Keratinocyte (primary cell): Measurements from ENCODE around the gene CALML5. TPM values are rescaled to one million over a fixed set of nuclear protein-coding genes. Genes with fewer than 3 reads are reported as not detected.

ENCODE experiments used
- DNase-seq: peaks from one replicate; pipeline ENCODE4 v3.0.0-alpha.2; 2011; ENCODE audit warnings: low read depth, missing footprints, low spot score
- FAIRE-seq: peaks from 2 replicates; lab custom pipeline; 2011; peaks lifted over from hg19 to GRCh38; lab: Jason Lieb, UNC
- H2AFZ ChIP-seq: 2 replicates; pipeline ENCODE4 v1.6.0; 2012; ENCODE audit warnings: low read length, control low read depth, inconsistent platforms; ENCODE audit not compliant: control insufficient read depth
- H3K27ac ChIP-seq: 2 replicates; pipeline ENCODE4 v1.5.1; 2011; ENCODE audit warnings: low read length; ENCODE audit not compliant: control insufficient read depth, insufficient read depth
- H3K27me3 ChIP-seq: 3 replicates; pipeline ENCODE4 v1.6.0; 2011; ENCODE audit warnings: low read length; ENCODE audit not compliant: control insufficient read depth, insufficient read depth; ENCODE audit errors: extremely low read depth
- H3K36me3 ChIP-seq, 2 experiments: 2 replicates in 1 of 2; 3 replicates in 1 of 2; pipeline ENCODE4 v1.5.1; 2011; ENCODE audit warnings: low read length in 2 of 2, mild to moderate bottlenecking in 1 of 2; ENCODE audit not compliant: control insufficient read depth in 2 of 2, insufficient read depth in 2 of 2; ENCODE audit errors: extremely low read depth in 1 of 2
- H3K4me1 ChIP-seq: 3 replicates; pipeline ENCODE4 v1.5.1; 2011; ENCODE audit warnings: low read length; ENCODE audit not compliant: control insufficient read depth, insufficient read depth; ENCODE audit errors: extremely low read depth
- H3K4me2 ChIP-seq: 3 replicates; pipeline ENCODE4 v1.6.0; 2011; ENCODE audit warnings: low read depth, low read length; ENCODE audit not compliant: control insufficient read depth, insufficient read depth; ENCODE audit errors: extremely low read depth
- H3K4me3 ChIP-seq, 3 experiments: fragments of 200-600 bp in 1 of 3; sonication (generic) in 1 of 3; 2 replicates in 2 of 3; 3 replicates in 1 of 3; pipeline ENCODE4 v1.5.1; 2011 to 2016; ENCODE audit warnings: low read length in 3 of 3, mild to moderate bottlenecking in 3 of 3, control low read depth in 2 of 3, inconsistent platforms in 1 of 3, low read depth in 1 of 3, mixed read lengths in 1 of 3, mixed run types in 1 of 3, moderate library complexity in 1 of 3; ENCODE audit not compliant: control insufficient read depth in 2 of 3, insufficient read depth in 2 of 3; ENCODE audit errors: extremely low read depth in 1 of 3
- H3K79me2 ChIP-seq: 2 replicates; pipeline ENCODE4 v1.6.0; 2012; ENCODE audit warnings: low read length; ENCODE audit not compliant: control insufficient read depth, insufficient read depth
- H3K9ac ChIP-seq: 3 replicates; pipeline ENCODE4 v1.6.0; 2011; ENCODE audit warnings: low read length; ENCODE audit not compliant: control insufficient read depth, insufficient read depth; ENCODE audit errors: extremely low read depth
- H3K9me1 ChIP-seq: 3 replicates; pipeline ENCODE4 v1.6.0; 2011; ENCODE audit warnings: low read length; ENCODE audit not compliant: control insufficient read depth, insufficient read depth; ENCODE audit errors: extremely low read depth
- H3K9me3 ChIP-seq: 2 replicates; pipeline ENCODE4 v1.5.1; 2012; ENCODE audit warnings: low read depth, low read length; ENCODE audit not compliant: control insufficient read depth
- H4K20me1 ChIP-seq: 3 replicates; pipeline ENCODE4 v1.6.0; 2011; ENCODE audit warnings: low read length; ENCODE audit not compliant: control insufficient read depth, insufficient read depth; ENCODE audit errors: extremely low read depth
- CTCF ChIP-seq, 3 experiments: IDR thresholded peaks in 1 of 3; conservative IDR thresholded peaks in 1 of 3; optimal IDR thresholded peaks in 1 of 3; 2 replicates in 2 of 3; 3 replicates in 1 of 3; pipeline versions ENCODE3 to v1.5.1; 2011; ENCODE audit warnings: low read length in 3 of 3, mild to moderate bottlenecking in 3 of 3, moderate library complexity in 2 of 3, control low read depth in 1 of 3, inconsistent platforms in 1 of 3; ENCODE audit not compliant: insufficient read depth in 2 of 3; ENCODE audit errors: extremely low read depth in 1 of 3
- EZH2 ChIP-seq: IDR thresholded peaks from one replicate; pipeline ENCODE4 v1.6.1; 2012; ENCODE audit warnings: inconsistent platforms, mild to moderate bottlenecking, low read length, moderate library complexity
- dilution Hi-C: fragments of 300-500 bp; cut with MboI; formaldehyde crosslinking; loops from one replicate; pipeline ENCODE4 v1.7.0; 2020; ENCODE audit warnings: low sequenced_read_pairs; ENCODE audit not compliant: extremely low pct_ligation_motif_present
- polyA plus RNA-seq, 5 experiments: library from polyadenylated mRNA; depleted of rRNA in 3 of 5; stranded (reverse) in 3 of 5; stranded (forward) in 1 of 5; unstranded in 1 of 5; fragments of >200 nt; gene quantifications; 1 replicate in 1 of 5; 2 replicates in 3 of 5; 3 replicates in 1 of 5; pipeline versions ENCODE4 v1.2.1 to v1.2.3, GENCODE V29; 2011 to 2012; ENCODE audit warnings: missing spikeins in 2 of 5, low read depth in 1 of 5, low replicate concordance in 1 of 5

Gene CALML5
- polyA plus RNA-seq, 1 donor (not counting 4 experiments of a cell fraction or from before 2014, with no cell fraction given): 5.7 TPM

- H4K20me1 ChIP-seq: no peaks in the 10 kb centered on the region
- H3K36me3 ChIP-seq: no peaks in the 10 kb centered on the region
- H3K27ac ChIP-seq: no peak overlapping the region
- no peak overlapping the region for H2AFZ ChIP-seq
- no peaks in the 10 kb centered on the region for H3K27me3 ChIP-seq
- no peaks in the 10 kb centered on the region for H3K9me1 ChIP-seq
- no peaks in the 10 kb centered on the region for H3K79me2 ChIP-seq
- DNase-seq (no peak), FAIRE-seq (no peak)
- dilution Hi-C loops: no loop called here
- H3K4me2 ChIP-seq: no peak overlapping the region
- H3K4me3 ChIP-seq: no peak overlapping the region
- H3K9ac ChIP-seq: no peak overlapping the region
- peaks cover 9% of the 10 kb centered on the region for H3K4me1 ChIP-seq
- peaks cover 10% of the 10 kb centered on the region for H3K9me3 ChIP-seq
- TF ChIP-seq CTCF (optimal IDR thresholded peaks at IDR 0.05 in 1 of 3, IDR thresholded peaks at IDR 0.05 in 1 of 3, conservative IDR thresholded peaks at IDR 0.05 in 1 of 3; ENCODE audit: extremely low read depth in 1 of 3, insufficient read depth in 2 of 3, low read length in 3 of 3) (no peak), EZH2 (no peak)
Observed at GRCh38 chr10:5481121-5481520, 18.2 kb downstream of the CALML5 start.

GRCh38 chr10:5480162-5480941 is 19.0 kb downstream of the CALML5 start:
- H2AFZ ChIP-seq: no peak overlapping the region
- dilution Hi-C loops: no loop called here

More at GRCh38 chr10:5480162-5480941, 19.0 kb downstream of the CALML5 start:
- DNase-seq (no peak), FAIRE-seq (no peak)
- Histone ChIP-seq H3K4me2 (no peak overlapping the region), H3K36me3 (no peaks in the 10 kb centered on the region), H3K9me1 (no peaks in the 10 kb centered on the region), H3K4me1 (peaks cover 9% of the 10 kb centered on the region), H3K9me3 (peaks cover 10% of the 10 kb centered on the region), H3K9ac (no peak overlapping the region), H3K27me3 (no peaks in the 10 kb centered on the region), H3K4me3 (no peak overlapping the region), H3K79me2 (no peaks in the 10 kb centered on the region), H3K27ac (no peak overlapping the region), H4K20me1 (no peaks in the 10 kb centered on the region)
- TF ChIP-seq CTCF (optimal IDR thresholded peaks at IDR 0.05 in 1 of 3, IDR thresholded peaks at IDR 0.05 in 1 of 3, conservative IDR thresholded peaks at IDR 0.05 in 1 of 3; ENCODE audit: extremely low read depth in 1 of 3, insufficient read depth in 2 of 3, low read length in 3 of 3): no peak
- no peak for TF ChIP-seq EZH2
